ENCODE measurements around the gene NUFIP1.

GRCh38 chr13:45034342-45034741 is 45.1 kb upstream of the NUFIP1 start:
- TF ChIP-seq POLR2A (IDR thresholded peaks at IDR 0.05; ENCODE audit: low read length) (no peak), GATA1 (IDR thresholded peaks at IDR 0.05; ENCODE audit: low read depth, low read length) (no peak)
